Smooth muscle cell (in vitro differentiated cells): ENCODE results near the gene SLX4IP. TPM values are rescaled to one million over a fixed set of nuclear protein-coding genes. Genes with fewer than 3 reads are reported as not detected.

Experiments
- DNase-seq: peaks from one replicate; lab custom pipeline; 2025; ENCODE audit not compliant: unreplicated experiment; lab: John Stamatoyannopoulos, UW
- H2AFZ ChIP-seq: fragments of 200-600 bp; sonication (generic); 2 replicates; pipeline ENCODE4 v1.6.0; 2016; ENCODE audit warnings: antibody characterized with exemption, low read depth, mild to moderate bottlenecking
- H3F3A ChIP-seq: fragments of 200-600 bp; sonication (generic); 2 replicates; pipeline ENCODE4 v1.6.0; 2017; ENCODE audit warnings: antibody characterized with exemption, low read depth
- H3K27ac ChIP-seq: fragments of 200-600 bp; sonication (generic); 2 replicates; pipeline ENCODE4 v1.5.1; 2016; ENCODE audit warnings: low read depth, mild to moderate bottlenecking
- H3K27me3 ChIP-seq: fragments of 200-600 bp; sonication (generic); 2 replicates; pipeline ENCODE4 v1.6.1; 2016; ENCODE audit warnings: low read depth, mild to moderate bottlenecking
- H3K36me3 ChIP-seq: fragments of 200-600 bp; sonication (generic); 2 replicates; pipeline ENCODE4 v1.5.1; 2016; ENCODE audit warnings: low read depth
- H3K4me1 ChIP-seq: fragments of 200-600 bp; sonication (generic); 2 replicates; pipeline ENCODE4 v1.5.1; 2016; ENCODE audit warnings: low read depth
- H3K4me2 ChIP-seq: fragments of 200-600 bp; sonication (generic); 2 replicates; pipeline ENCODE4 v1.6.0; 2016; ENCODE audit warnings: mild to moderate bottlenecking
- H3K4me3 ChIP-seq: fragments of 200-600 bp; sonication (generic); 2 replicates; pipeline ENCODE4 v1.5.1; 2016; ENCODE audit warnings: mild to moderate bottlenecking
- H3K79me2 ChIP-seq: fragments of 200-600 bp; sonication (generic); 2 replicates; pipeline ENCODE4 v1.6.0; 2016; ENCODE audit warnings: low read depth, mild to moderate bottlenecking
- H3K9ac ChIP-seq: fragments of 200-600 bp; sonication (generic); 2 replicates; pipeline ENCODE4 v1.6.0; 2016; ENCODE audit warnings: low read depth
- H3K9me3 ChIP-seq: fragments of 200-600 bp; sonication (generic); replicated peaks from 2 replicates; pipeline ENCODE4 v1.5.1; 2016; ENCODE audit warnings: low read depth
- H4K20me1 ChIP-seq: fragments of 200-600 bp; sonication (generic); 2 replicates; pipeline ENCODE4 v1.6.0; 2016; ENCODE audit warnings: low read depth
- CTCF ChIP-seq: fragments of 200-600 bp; sonication (generic); IDR thresholded peaks from 2 replicates; pipeline ENCODE4 v1.5.1; 2017; ENCODE audit warnings: borderline replicate concordance, mild to moderate bottlenecking, antibody characterized with exemption; ENCODE audit not compliant: insufficient read depth, poor library complexity, severe bottlenecking
- WGBS: methylation state at CpG from one replicate; pipeline ENCODE4 v1.1.7; 2016; ENCODE audit warnings: low lambda C conversion rate; 5-methylcytosine and 5-hydroxymethylcytosine counted together
- polyA plus RNA-seq: library from polyadenylated mRNA; unstranded; fragments of >200 nt; fragmentation: Nextera tagmentation; extraction: Ambion mirVana; gene quantifications from 2 replicates; pipeline ENCODE4 v1.2.1, GENCODE V29; 2016
- total RNA-seq: library from RNA; depleted of rRNA; stranded (reverse); fragments of >200 nt; gene quantifications from 2 replicates; pipeline ENCODE4 v1.2.3, GENCODE V29; 2014

The SLX4IP gene
- total and polyA plus RNA-seq, 2 experiments from 2014 or later: 1.2 to 6.2 TPM

GRCh38 chr20:10550204-10551118, 115.4 kb downstream of the SLX4IP start:
- Histone ChIP-seq H4K20me1 (no peaks in the 10 kb centered on the region), H3K9me3 (no peaks in the 10 kb centered on the region), H3K4me2 (no peak overlapping the region), H2AFZ (no peak overlapping the region), H3K27ac (no peak overlapping the region), H3K36me3 (no peaks in the 10 kb centered on the region), H3K4me1 (peaks cover 18% of the 10 kb centered on the region), H3F3A (no peaks in the 10 kb centered on the region), H3K27me3 (no peaks in the 10 kb centered on the region), H3K79me2 (peaks cover 3% of the 10 kb centered on the region), H3K4me3 (no peak overlapping the region), H3K9ac (no peak overlapping the region)
- no peak for DNase-seq
- WGBS: 91% methylated on average over 14 of the region's 14 CpGs
- no peak for TF ChIP-seq CTCF

GRCh38 chr20:10551732-10552724, 116.9 kb downstream of the SLX4IP start:
- peak overlapping the region; percentile 38 for H3K4me2 ChIP-seq
- no peak overlapping the region for H2AFZ ChIP-seq
- DNase-seq: no peak
- no peaks in the 10 kb centered on the region for H4K20me1 ChIP-seq
- H3K27me3 ChIP-seq: no peaks in the 10 kb centered on the region
- 78% methylated on average over 8 of the region's 8 CpGs for WGBS
- no peaks in the 10 kb centered on the region for H3F3A ChIP-seq
- no peak overlapping the region for H3K4me3 ChIP-seq
- no peaks in the 10 kb centered on the region for H3K9me3 ChIP-seq
- H3K79me2 ChIP-seq: peaks cover 3% of the 10 kb centered on the region
- no peak for TF ChIP-seq CTCF
- H3K4me1 ChIP-seq: peaks cover 18% of the 10 kb centered on the region
- no peaks in the 10 kb centered on the region for H3K36me3 ChIP-seq
- H3K9ac ChIP-seq: no peak overlapping the region
- no peak overlapping the region for H3K27ac ChIP-seq

- no peak overlapping the region for H3K27ac ChIP-seq
- H4K20me1 ChIP-seq: no peaks in the 10 kb centered on the region
- H3K9ac ChIP-seq: no peak overlapping the region
- 47% methylated on average over 5 of the region's 5 CpGs for WGBS
- H3F3A ChIP-seq: no peaks in the 10 kb centered on the region
- no peaks in the 10 kb centered on the region for H3K9me3 ChIP-seq
- no peak overlapping the region for H3K4me3 ChIP-seq
- peak; percentile 80 for TF ChIP-seq CTCF
- no peak for DNase-seq
- peaks cover 3% of the 10 kb centered on the region for H3K79me2 ChIP-seq
- H2AFZ ChIP-seq: no peak overlapping the region
- H3K4me2 ChIP-seq: peak overlapping the region; percentile 38
- no peaks in the 10 kb centered on the region for H3K27me3 ChIP-seq
- H3K4me1 ChIP-seq: peaks cover 17% of the 10 kb centered on the region
- no peaks in the 10 kb centered on the region for H3K36me3 ChIP-seq
Observed at GRCh38 chr20:10553326-10553984, 118.3 kb downstream of the SLX4IP start.
